ENCODE data around the gene MSMB. TPM values are rescaled to one million over a fixed set of nuclear protein-coding genes. Genes with fewer than 3 reads are reported as not detected.
A peak's percentile ranks its signal among the peaks of the same experiment; 100 is the strongest.

Gene MSMB
- total and polyA plus RNA-seq, 8 donors: 0.84 TPM; not detected in 7

GRCh38 chr10:46040004-46040403 is 6.1 kb downstream of the MSMB start:
- Histone ChIP-seq H3K9me3 (no peaks in the 10 kb centered on the region), H3K27ac (no peak overlapping the region), H3K27me3 (no peaks in the 10 kb centered on the region), H3K36me3 (no peaks in the 10 kb centered on the region), H3K4me3 (no peak overlapping the region), H3K4me1 (no peaks in the 10 kb centered on the region)
- no peak for DNase-seq
- no peak for FAIRE-seq
- WGBS, 2 donors: 64 to 74% methylated on average over 3 of the region's 3 CpGs
- ATAC-seq: no peak
- intact Hi-C loops (cut with DNase I): no loop called here
- TF ChIP-seq CTCF (IDR thresholded peaks at IDR 0.05): no peak

- WGBS, 2 donors: 85 to 86% methylated on average over 8 of the region's 8 CpGs
- Histone ChIP-seq H3K27ac (no peak overlapping the region), H3K36me3 (no peaks in the 10 kb centered on the region), H3K4me1 (no peaks in the 10 kb centered on the region), H3K27me3 (no peaks in the 10 kb centered on the region), H3K4me3 (no peak overlapping the region), H3K9me3 (no peaks in the 10 kb centered on the region)
- no peak for TF ChIP-seq CTCF (IDR thresholded peaks at IDR 0.05)
- peak in 1 of 4 donors; percentile 44 for ATAC-seq
- intact Hi-C loops (cut with DNase I): no loop called here
- no peak for FAIRE-seq
- DNase-seq: no peak
Measured at GRCh38 chr10:46037107-46037825, 8.8 kb downstream of the MSMB start.

- no peak for FAIRE-seq
- Histone ChIP-seq H3K4me1 (no peaks in the 10 kb centered on the region), H3K27ac (no peak overlapping the region), H3K9me3 (no peaks in the 10 kb centered on the region), H3K27me3 (no peaks in the 10 kb centered on the region), H3K36me3 (no peaks in the 10 kb centered on the region), H3K4me3 (no peak overlapping the region)
- no peak for DNase-seq
- intact Hi-C loops (cut with DNase I): no loop called here
- TF ChIP-seq CTCF (IDR thresholded peaks at IDR 0.05): no peak
- WGBS, 2 donors: 52 to 61% methylated on average over 8 of the region's 8 CpGs
- ATAC-seq: peak in 2 of 4 donors; percentile 22 to 59
Measured at GRCh38 chr10:46035923-46036849, 9.9 kb downstream of the MSMB start.

- DNase-seq (no peak), FAIRE-seq (no peak), ATAC-seq (no peak)
- Histone ChIP-seq H3K27me3 (no peaks in the 10 kb centered on the region), H3K4me1 (peaks cover 0 to 15% (median 9%) of the 10 kb centered on the region in 3 donors), H3K36me3 (no peaks in the 10 kb centered on the region), H3K4me3 (no peak overlapping the region), H3K9me3 (no peaks in the 10 kb centered on the region), H3K27ac (no peak overlapping the region)
- intact Hi-C loops (cut with DNase I): no loop called here
- TF ChIP-seq CTCF (IDR thresholded peaks at IDR 0.05): no peak
Measured at GRCh38 chr10:46033602-46034011, 12.5 kb downstream of the MSMB start.

All from pancreas (tissue), 10 donors.